Measurements from ENCODE around the gene DERL2.

DNA sequence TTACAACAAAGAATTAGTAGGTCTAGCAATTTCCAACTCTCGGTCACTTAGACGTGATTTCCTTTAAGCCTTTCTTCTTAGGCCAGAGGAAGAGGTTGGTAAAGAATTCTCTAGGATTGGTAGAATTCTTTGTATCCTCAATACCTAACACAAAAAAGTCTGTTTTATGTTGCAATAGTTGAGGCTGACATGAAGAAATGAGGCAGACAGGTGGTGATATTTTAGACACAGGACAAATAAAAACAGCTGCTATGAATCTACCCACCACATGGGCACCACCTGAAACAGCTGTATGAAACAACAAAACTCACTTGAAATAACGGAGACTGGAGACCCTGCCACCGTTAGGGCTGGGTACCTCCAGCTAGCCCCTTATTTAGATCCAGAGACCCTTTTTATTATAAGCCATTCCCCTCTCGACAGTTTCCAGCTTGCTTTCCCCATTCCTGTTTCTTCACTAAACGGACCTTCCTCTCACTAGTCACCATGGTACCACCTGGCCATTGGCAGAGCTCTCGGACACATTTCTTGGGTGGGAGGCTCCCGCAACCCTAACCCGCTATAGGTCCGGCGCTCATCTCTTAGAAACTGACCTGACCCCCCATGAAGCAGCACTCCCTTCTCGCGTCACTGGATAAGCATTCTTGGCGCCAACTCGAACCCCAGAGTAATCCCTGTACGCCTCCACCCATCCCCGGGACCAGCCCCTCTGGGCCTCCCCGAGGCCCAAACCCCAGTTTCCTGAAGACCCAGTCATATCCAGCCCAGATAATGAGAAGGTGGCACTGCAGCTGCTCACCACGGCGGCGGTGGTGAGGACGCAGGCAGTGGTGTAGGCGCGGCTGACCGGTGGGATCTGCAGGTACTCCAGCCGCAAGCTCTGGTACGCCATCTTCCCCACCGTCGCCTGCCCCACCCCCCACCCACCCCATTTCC lies at the start of gene DERL2:
- TF ChIP-seq POLR2A (IDR thresholded peaks at IDR 0.05) (peak in 1 of 2 donors; percentile 32), CTCF (IDR thresholded peaks at IDR 0.05) (no peak), POLR2AphosphoS5 (IDR thresholded peaks at IDR 0.05; ENCODE audit: insufficient read depth in 1 of 2, low read depth in 1 of 2) (no peak)
